22Rv1 (cell line): ENCODE measurements around the gene CTNNA3.

Source experiments
- H3K27ac ChIP-seq: fragments of 450-650 bp; 2 replicates; pipeline ENCODE4 v1.5.1; 2017
- CTCF ChIP-seq: fragments of 450-650 bp; IDR thresholded peaks from 2 replicates; pipeline ENCODE4 v1.5.1; 2017; ENCODE audit warnings: mild to moderate bottlenecking
- ZFX ChIP-seq: fragments of 450-650 bp; IDR thresholded peaks from 2 replicates; pipeline ENCODE4 v1.6.1; 2017; ENCODE audit warnings: antibody characterized with exemption, borderline replicate concordance

The CTNNA3 gene

GRCh38 chr10:66455304-66455703 lies 1240.7 kb downstream of the CTNNA3 start:
- peak; percentile 58 for TF ChIP-seq CTCF
- no peak for TF ChIP-seq ZFX
- no peak overlapping the region for H3K27ac ChIP-seq

- TF ChIP-seq ZFX (no peak), CTCF (no peak)
- H3K27ac ChIP-seq: no peak overlapping the region
Measured at GRCh38 chr10:66440568-66440967, 1255.4 kb downstream of the CTNNA3 start.

- H3K27ac ChIP-seq: no peak overlapping the region
- TF ChIP-seq ZFX: no peak
Measured at GRCh38 chr10:66414943-66415342, 1281.1 kb downstream of the CTNNA3 start.

- TF ChIP-seq ZFX: no peak
- no peak for TF ChIP-seq CTCF
Measured at GRCh38 chr10:66405566-66405965, 1290.4 kb downstream of the CTNNA3 start.

GRCh38 chr10:66398669-66399068 lies 1297.3 kb downstream of the CTNNA3 start:
- TF ChIP-seq ZFX (no peak), CTCF (no peak)
- H3K27ac ChIP-seq: no peak overlapping the region

More at GRCh38 chr10:66405566-66405965, 1290.4 kb downstream of the CTNNA3 start:
- no peak overlapping the region for H3K27ac ChIP-seq

GRCh38 chr10:66394342-66395063 lies 1301.5 kb downstream of the CTNNA3 start:
- H3K27ac ChIP-seq: no peak overlapping the region

GRCh38 chr10:66390926-66391325 lies 1305.1 kb downstream of the CTNNA3 start:
- H3K27ac ChIP-seq: no peak overlapping the region
- no peak for TF ChIP-seq CTCF
- no peak for TF ChIP-seq ZFX

More at GRCh38 chr10:66394342-66395063, 1301.5 kb downstream of the CTNNA3 start:
- TF ChIP-seq CTCF: no peak
- TF ChIP-seq ZFX: no peak
